ENCODE measurements around the gene SPAG4. TPM values are rescaled to one million over a fixed set of nuclear protein-coding genes. Genes with fewer than 3 reads are reported as not detected.

The SPAG4 gene
- total RNA-seq, 1 donor from 2014 or later: 35.3 TPM

DNA sequence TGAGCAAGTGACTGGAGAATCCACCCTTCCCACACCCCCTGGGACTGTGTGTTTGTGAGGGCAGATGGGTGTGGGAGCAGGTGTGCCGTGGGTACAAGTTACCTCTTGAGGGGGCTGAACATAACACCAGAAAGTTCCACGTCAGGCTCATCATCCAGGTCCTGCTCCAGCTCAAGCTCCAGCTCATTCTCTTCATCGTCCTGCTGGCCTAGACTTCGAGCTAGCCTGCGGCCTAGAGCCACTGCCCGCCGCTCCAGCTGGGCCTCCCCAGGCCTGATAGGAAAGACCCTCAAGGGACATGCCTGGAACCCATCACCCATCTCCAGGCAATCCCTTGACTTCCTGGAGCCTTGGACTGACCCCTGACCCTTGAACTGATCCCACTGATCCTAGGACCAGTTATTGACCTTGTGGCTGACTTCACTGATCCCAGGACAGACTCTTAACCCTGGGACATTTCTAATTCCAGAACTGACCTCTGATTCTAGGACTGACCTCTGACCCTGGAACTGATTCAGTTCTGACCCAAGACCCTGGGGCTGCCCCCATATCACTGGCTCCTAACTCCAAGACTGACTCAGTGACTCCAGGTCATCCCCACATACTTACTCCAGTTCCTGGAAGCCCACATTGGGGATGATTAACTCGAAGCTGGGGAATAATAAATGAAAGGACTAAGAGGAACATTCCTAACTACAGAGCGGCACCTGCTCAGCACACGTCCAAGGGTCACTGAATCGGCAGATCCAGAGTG, 11.8 kb upstream of the SPAG4 start:
- Histone ChIP-seq H3K4me1 (peaks cover 10 to 14% of the 10 kb centered on the region in 2 donors), H3K27me3 (no peaks in the 10 kb centered on the region), H3K9me3 (no peaks in the 10 kb centered on the region), H3K27ac (no peak overlapping the region), H3K4me3 (no peak overlapping the region), H3K36me3 (no peaks in the 10 kb centered on the region)
- no peak for TF ChIP-seq CTCF (IDR thresholded peaks at IDR 0.05)
- intact Hi-C loops (cut with DNase I): loop anchor here (5.0 kb wide), 2 partner anchors 58 to 93 kb away; partner anchors contain the start of genes CPNE1, NFS1, RBM12 and ROMO1
- DNase-seq (ENCODE audit: low spot score in 2 of 2): no peak

GRCh38 chr20:35604449-35604747, 11.2 kb upstream of the SPAG4 start:
- Histone ChIP-seq H3K4me1 (peaks cover 10 to 14% of the 10 kb centered on the region in 2 donors), H3K9me3 (no peaks in the 10 kb centered on the region), H3K36me3 (no peaks in the 10 kb centered on the region), H3K4me3 (no peak overlapping the region), H3K27me3 (no peaks in the 10 kb centered on the region), H3K27ac (no peak overlapping the region)
- intact Hi-C loops (cut with DNase I): loop anchor here (5.0 kb wide), 2 partner anchors 58 to 93 kb away; partner anchors contain the start of genes CPNE1, NFS1, RBM12 and ROMO1
- DNase-seq (ENCODE audit: low spot score in 2 of 2): no peak
- TF ChIP-seq CTCF (IDR thresholded peaks at IDR 0.05): no peak

DNA sequence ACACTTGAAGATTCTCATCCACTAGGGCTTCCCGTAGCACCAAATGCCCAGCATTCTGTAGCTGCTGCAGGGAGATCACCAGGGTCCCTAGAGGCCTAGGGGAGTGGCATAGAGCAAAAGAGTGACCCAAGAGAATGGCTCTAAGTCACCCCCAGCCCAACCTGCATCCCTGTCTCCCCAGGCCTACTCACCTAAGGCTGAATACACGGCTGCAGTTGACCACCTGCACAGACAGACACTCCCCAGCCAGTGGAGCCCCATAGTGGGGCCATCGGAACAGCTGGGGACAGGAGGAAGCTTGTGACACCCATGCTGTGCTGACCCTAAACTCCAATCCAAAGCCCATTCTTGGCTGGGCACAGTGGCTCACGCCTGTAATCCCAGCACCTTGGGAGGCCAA, 9.5 kb upstream of the SPAG4 start:
- Histone ChIP-seq H3K27ac (no peak overlapping the region), H3K36me3 (no peaks in the 10 kb centered on the region), H3K27me3 (no peaks in the 10 kb centered on the region), H3K9me3 (no peaks in the 10 kb centered on the region), H3K4me1 (peaks cover 3 to 9% of the 10 kb centered on the region in 2 donors), H3K4me3 (no peak overlapping the region)
- intact Hi-C loops (cut with DNase I): no loop called here
- no peak for TF ChIP-seq CTCF (IDR thresholded peaks at IDR 0.05)
- no peak for DNase-seq (ENCODE audit: low spot score in 2 of 2)

DNA sequence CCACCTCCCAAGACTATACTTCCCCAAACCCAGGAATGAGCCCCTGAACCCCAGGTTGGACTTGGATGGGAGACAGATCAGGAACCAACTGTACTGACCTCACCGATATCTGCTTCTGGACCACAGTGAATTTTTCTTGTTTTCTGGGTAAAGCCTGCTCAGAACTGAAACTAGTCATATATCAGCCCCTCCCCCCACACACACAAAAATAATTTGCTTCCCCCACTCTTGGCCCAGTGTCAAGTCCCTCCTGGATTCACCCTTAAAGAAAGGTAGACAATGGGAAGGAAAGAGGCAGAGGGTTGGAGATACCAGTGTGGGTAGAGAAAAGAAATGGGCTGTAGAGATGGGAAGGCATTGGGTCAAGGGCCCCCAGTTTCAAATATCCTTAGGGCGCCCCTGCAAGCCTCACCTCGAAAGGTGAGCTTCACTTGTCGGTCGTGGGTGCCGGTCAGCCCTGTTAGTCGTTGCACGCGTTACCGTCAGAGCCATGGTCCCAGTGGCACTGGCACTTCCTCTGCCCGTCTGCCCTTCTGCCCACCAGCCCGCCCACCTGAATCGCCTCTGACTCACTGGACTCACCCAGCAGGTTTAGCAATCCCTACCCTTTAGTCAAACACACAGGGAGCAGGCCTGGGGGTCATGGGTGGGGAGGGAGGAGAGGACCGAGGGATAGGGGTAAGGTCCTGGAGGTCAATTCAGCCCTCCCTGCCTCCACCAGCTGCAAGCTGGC, 8.5 kb upstream of the SPAG4 start:
- H3K36me3 ChIP-seq: no peaks in the 10 kb centered on the region
- no peak overlapping the region for H3K27ac ChIP-seq
- intact Hi-C loops (cut with DNase I): no loop called here
- no peaks in the 10 kb centered on the region for H3K27me3 ChIP-seq
- H3K4me3 ChIP-seq: no peak overlapping the region
- TF ChIP-seq CTCF (IDR thresholded peaks at IDR 0.05): no peak
- no peaks in the 10 kb centered on the region for H3K9me3 ChIP-seq
- DNase-seq (ENCODE audit: low spot score in 2 of 2): no peak
- no peaks in the 10 kb centered on the region for H3K4me1 ChIP-seq

DNA sequence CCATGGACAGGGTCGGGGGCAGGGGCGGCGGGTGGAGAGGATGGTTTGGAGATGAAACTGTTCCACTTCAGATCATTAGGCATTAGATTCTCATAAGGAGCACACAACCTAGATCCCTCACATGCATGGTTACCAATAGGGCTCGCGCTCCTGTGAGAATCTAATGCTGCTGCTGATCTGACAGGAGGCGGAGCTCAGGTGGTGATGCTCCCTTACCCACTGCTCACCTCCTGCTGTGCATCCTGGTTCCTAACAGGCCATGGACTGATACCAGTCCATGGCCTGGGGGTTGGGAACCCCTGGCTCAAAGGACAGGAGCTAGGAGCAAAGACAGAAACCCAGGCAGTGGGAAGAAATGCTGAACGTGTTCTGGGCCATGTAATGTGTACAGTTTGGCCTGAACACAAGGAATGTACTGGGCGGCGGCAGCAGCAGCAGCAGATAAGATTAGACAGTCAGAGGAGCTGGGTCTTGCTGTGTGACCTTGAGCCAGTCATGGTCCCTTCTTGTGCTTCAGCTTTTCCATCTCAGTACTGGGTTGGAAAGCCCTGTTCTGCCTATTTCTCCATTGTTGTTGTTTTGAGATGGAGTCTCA, 4.7 kb upstream of the SPAG4 start:
- no peaks in the 10 kb centered on the region for H3K36me3 ChIP-seq
- H3K27ac ChIP-seq: no peak overlapping the region
- no peaks in the 10 kb centered on the region for H3K9me3 ChIP-seq
- intact Hi-C loops (cut with DNase I): no loop called here
- no peaks in the 10 kb centered on the region for H3K27me3 ChIP-seq
- DNase-seq (ENCODE audit: low spot score in 2 of 2): no peak
- H3K4me3 ChIP-seq: no peak overlapping the region
- TF ChIP-seq CTCF (IDR thresholded peaks at IDR 0.05): no peak
- H3K4me1 ChIP-seq: peaks cover 0 to 3% of the 10 kb centered on the region in 2 donors
